DOHH2 (cell line): ENCODE results near the gene CBFA2T3.

ENCODE experiments used
- EZH2phosphoT487 ChIP-seq: fragments of 200-600 bp; sonication (generic); IDR thresholded peaks from 2 replicates; pipeline ENCODE4 v1.6.1; 2017; ENCODE audit warnings: borderline replicate concordance, mild to moderate bottlenecking, antibody characterized with exemption, low read length, moderate library complexity, mixed read lengths
- TF ChIP-seq, protein P1 (sequence below): fragments of 200-600 bp; sonication (generic); IDR thresholded peaks from one replicate; pipeline ENCODE4 v1.5.1; 2014; ENCODE audit warnings: antibody characterized with exemption, mild to moderate bottlenecking, low read depth, low read length; ENCODE audit not compliant: poor library complexity, severe bottlenecking

DNA sequence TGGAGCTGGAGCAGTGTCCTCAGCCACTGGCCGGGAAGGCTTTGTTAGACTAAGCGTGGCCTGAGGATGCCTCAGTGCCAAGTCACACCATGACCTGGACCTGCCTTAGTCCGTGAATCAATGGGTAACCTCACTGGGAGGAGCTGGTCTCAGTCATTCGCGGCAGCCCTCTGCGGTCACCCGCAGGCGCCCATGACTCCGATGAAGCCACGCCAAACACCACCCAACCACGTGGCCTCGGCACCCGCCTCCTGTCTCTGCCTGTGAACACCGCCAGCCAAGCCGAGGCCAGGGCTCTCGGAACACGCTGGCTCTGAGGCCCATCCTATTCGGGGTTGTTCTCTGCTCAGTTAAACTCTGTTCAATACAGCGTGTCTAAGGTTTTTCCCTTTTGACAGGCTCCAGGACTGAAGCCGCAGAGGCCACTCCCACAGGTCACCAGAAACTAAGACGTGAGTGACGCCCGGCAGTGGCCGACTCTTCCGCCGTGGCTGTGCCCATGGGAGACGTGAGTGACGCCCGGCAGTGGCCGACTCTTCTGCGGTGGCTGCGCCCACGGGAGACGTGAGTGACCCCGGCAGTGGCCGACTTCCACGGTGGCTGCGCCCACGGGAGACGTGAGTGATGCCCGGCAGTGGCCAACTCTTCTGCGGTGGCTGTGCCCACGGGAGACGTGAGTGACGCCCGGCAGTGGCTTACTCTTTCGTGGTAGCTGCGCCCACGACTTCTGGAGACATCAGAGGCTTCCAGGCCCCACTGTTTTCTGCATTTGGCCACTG, 93.7 kb downstream of the CBFA2T3 start:
- TF ChIP-seq, protein P1, sequence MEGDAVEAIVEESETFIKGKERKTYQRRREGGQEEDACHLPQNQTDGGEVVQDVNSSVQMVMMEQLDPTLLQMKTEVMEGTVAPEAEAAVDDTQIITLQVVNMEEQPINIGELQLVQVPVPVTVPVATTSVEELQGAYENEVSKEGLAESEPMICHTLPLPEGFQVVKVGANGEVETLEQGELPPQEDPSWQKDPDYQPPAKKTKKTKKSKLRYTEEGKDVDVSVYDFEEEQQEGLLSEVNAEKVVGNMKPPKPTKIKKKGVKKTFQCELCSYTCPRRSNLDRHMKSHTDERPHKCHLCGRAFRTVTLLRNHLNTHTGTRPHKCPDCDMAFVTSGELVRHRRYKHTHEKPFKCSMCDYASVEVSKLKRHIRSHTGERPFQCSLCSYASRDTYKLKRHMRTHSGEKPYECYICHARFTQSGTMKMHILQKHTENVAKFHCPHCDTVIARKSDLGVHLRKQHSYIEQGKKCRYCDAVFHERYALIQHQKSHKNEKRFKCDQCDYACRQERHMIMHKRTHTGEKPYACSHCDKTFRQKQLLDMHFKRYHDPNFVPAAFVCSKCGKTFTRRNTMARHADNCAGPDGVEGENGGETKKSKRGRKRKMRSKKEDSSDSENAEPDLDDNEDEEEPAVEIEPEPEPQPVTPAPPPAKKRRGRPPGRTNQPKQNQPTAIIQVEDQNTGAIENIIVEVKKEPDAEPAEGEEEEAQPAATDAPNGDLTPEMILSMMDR = no peak
- TF ChIP-seq EZH2phosphoT487 = no peak
